ENCODE measurements around the gene PRPSAP2. TPM values are rescaled to one million over a fixed set of nuclear protein-coding genes. Genes with fewer than 3 reads are reported as not detected.

The PRPSAP2 gene
- total RNA-seq, 1 donor from 2014 or later = 26.3 TPM

DNA sequence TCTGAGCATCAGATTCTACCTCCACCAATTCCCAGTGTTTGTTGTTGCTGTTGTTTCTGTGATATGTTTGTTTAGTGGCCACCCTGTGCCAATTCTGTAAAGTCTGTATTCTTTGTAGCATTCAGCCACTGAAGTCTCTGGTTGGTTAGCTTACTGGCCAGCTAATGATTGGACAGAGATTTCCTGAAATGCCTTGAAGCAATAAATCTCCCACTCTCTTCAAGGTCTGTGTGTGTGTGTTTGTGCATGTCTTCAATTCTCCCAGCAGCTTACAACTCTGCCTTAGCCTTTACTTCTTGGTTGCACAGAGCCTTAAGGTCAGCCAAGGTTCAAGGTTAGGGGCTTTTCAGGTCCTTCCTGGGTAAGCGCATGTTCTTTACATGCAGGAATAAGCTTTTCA lies 38.2 kb downstream of the PRPSAP2 start:
- peaks cover 17% of the 10 kb centered on the region for H3K36me3 ChIP-seq
- DNase-seq (no peak), ATAC-seq (no peak)
- TF ChIP-seq, protein P1, sequence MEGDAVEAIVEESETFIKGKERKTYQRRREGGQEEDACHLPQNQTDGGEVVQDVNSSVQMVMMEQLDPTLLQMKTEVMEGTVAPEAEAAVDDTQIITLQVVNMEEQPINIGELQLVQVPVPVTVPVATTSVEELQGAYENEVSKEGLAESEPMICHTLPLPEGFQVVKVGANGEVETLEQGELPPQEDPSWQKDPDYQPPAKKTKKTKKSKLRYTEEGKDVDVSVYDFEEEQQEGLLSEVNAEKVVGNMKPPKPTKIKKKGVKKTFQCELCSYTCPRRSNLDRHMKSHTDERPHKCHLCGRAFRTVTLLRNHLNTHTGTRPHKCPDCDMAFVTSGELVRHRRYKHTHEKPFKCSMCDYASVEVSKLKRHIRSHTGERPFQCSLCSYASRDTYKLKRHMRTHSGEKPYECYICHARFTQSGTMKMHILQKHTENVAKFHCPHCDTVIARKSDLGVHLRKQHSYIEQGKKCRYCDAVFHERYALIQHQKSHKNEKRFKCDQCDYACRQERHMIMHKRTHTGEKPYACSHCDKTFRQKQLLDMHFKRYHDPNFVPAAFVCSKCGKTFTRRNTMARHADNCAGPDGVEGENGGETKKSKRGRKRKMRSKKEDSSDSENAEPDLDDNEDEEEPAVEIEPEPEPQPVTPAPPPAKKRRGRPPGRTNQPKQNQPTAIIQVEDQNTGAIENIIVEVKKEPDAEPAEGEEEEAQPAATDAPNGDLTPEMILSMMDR (IDR thresholded peaks at IDR 0.05) = no peak
- no peaks in the 10 kb centered on the region for H3K9me3 ChIP-seq
- no peak overlapping the region for H3K27ac ChIP-seq
- no peak overlapping the region for H3K4me3 ChIP-seq
- H3K27me3 ChIP-seq = no peaks in the 10 kb centered on the region
- peaks cover 2% of the 10 kb centered on the region for H3K4me1 ChIP-seq
- intact Hi-C loops (cut with DNase I) = no loop called here

DNA sequence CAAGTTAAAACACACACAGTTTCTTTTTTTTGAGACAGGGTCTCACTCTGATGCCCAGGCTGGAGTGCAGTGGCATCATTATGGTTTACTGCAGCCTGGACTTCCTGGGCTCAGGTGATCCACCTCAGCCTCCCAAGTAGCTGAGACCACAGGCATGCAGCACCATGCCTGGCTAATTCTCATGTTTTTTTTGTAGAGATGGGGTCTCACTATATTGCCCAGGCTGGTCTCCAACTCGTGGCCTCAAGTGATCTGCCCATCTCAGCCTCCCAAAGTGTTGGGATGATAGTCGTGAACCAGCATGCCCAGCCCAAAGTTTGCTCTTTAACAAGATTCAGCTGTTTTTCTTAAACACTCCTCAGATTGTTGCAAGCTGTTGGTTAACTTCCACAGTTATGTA lies 39.0 kb downstream of the PRPSAP2 start:
- no peaks in the 10 kb centered on the region for H3K9me3 ChIP-seq
- DNase-seq = no peak
- H3K27ac ChIP-seq = no peak overlapping the region
- peaks cover 10% of the 10 kb centered on the region for H3K36me3 ChIP-seq
- no peaks in the 10 kb centered on the region for H3K27me3 ChIP-seq
- no peak overlapping the region for H3K4me3 ChIP-seq
- H3K4me1 ChIP-seq = peaks cover 9% of the 10 kb centered on the region
- intact Hi-C loops (cut with DNase I) = no loop called here
- TF ChIP-seq, protein P1 (IDR thresholded peaks at IDR 0.05) = no peak
- ATAC-seq = no peak

DNA sequence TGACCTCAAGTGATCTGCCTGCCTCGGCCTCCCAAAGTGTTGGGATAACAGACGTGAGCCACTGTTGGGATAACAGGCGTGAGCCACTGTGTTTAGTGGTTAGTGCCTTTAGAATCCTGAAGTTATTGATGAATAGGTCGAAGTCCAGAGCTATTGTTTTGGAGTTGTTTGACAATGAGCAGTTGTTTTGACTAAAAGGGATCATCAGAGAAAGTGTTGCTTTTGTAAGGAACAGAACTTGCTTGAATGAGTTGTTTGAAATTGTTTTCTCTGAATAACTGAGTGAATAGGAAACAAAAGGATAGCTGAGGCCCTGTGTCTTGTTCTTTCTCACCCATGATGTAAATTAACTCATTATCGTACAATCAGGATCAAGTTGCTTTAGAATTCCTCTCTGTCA lies 46.6 kb downstream of the PRPSAP2 start:
- ATAC-seq (no peak), DNase-seq (no peak)
- Histone ChIP-seq H3K27me3 (no peaks in the 10 kb centered on the region), H3K36me3 (peaks cover 39% of the 10 kb centered on the region), H3K27ac (no peak overlapping the region), H3K4me3 (no peak overlapping the region), H3K9me3 (no peaks in the 10 kb centered on the region), H3K4me1 (peaks cover 9% of the 10 kb centered on the region)
- TF ChIP-seq, protein P1 (IDR thresholded peaks at IDR 0.05) = no peak
- intact Hi-C loops (cut with DNase I) = no loop called here

DNA sequence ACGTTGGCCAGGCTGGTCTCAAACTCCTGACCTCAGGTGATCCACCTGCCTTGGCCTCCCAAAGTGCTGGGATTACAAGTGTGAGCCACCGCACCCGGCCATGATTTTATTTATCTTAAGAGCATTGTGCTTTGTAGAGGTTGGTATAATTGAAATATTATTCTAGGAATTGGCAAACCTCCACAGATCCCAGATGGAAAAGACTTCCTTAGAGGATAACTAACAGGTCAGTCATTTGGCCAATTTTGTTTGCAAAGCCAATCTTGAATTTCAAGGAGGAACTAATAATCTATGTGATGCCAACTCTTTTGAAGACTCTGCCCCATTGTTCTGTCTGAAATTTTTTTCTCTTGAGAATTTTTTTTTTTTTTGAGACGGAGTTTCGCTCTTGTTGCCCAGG lies 47.3 kb downstream of the PRPSAP2 start:
- ATAC-seq (no peak), DNase-seq (no peak)
- peaks cover 9% of the 10 kb centered on the region for H3K4me1 ChIP-seq
- no peaks in the 10 kb centered on the region for H3K9me3 ChIP-seq
- H3K27me3 ChIP-seq = no peaks in the 10 kb centered on the region
- H3K27ac ChIP-seq = no peak overlapping the region
- peaks cover 43% of the 10 kb centered on the region for H3K36me3 ChIP-seq
- H3K4me3 ChIP-seq = no peak overlapping the region
- TF ChIP-seq, protein P1 (IDR thresholded peaks at IDR 0.05) = no peak
- intact Hi-C loops (cut with DNase I) = no loop called here

DNA sequence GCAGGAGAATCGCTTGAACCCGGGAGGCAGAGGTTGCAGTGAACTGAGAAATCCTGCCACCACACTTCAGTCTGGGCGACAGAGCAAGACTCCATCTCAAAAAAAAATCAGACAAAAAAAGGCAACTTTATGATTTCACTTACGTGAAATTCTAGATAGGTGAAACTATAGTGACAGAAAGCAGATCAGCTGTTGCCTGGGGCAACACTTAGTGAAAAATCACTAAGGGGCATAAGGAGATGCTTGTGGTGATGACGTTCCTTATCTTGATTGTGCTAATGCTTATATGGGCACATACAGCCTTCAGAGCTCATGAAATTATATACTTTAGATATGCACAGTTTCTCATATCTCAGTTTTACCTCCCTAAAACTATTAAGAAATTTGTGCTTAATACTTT lies 52.4 kb downstream of the PRPSAP2 start:
- Histone ChIP-seq H3K9me3 (no peaks in the 10 kb centered on the region), H3K4me3 (no peak overlapping the region), H3K27me3 (no peaks in the 10 kb centered on the region), H3K36me3 (peaks cover 48% of the 10 kb centered on the region), H3K27ac (no peak overlapping the region), H3K4me1 (no peaks in the 10 kb centered on the region)
- DNase-seq (no peak), ATAC-seq (no peak)
- intact Hi-C loops (cut with DNase I) = no loop called here
- TF ChIP-seq, protein P1 (IDR thresholded peaks at IDR 0.05) = no peak

DNA sequence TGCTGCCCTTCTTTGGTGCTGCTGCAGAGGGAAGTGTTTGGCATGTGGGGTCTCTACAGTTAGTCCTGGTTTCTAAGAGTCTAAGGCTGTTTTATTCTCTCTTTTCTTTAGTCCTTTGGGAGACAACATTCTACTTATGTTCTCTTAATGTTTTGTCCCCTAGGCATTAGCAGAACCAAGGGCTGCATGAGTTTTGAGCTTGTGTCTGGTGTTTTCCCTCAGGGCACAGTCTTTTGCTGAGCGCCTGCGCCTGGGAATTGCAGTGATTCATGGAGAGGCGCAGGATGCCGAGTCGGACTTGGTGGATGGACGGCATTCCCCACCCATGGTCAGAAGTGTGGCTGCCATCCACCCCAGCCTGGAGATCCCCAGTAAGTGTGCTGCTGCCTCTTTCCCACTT lies 53.0 kb downstream of the PRPSAP2 start:
- Histone ChIP-seq H3K4me3 (no peak overlapping the region), H3K9me3 (no peaks in the 10 kb centered on the region), H3K4me1 (no peaks in the 10 kb centered on the region), H3K36me3 (peaks cover 43% of the 10 kb centered on the region), H3K27me3 (no peaks in the 10 kb centered on the region), H3K27ac (no peak overlapping the region)
- ATAC-seq (no peak), DNase-seq (no peak)
- intact Hi-C loops (cut with DNase I) = no loop called here
- TF ChIP-seq, protein P1 (IDR thresholded peaks at IDR 0.05) = no peak

All from upper lobe of right lung (tissue), 1 donor.